Astrocyte (in vitro differentiated cells and primary cell): ENCODE data around the gene CUL1. TPM values are rescaled to one million over a fixed set of nuclear protein-coding genes. Genes with fewer than 3 reads are reported as not detected.

Experiments used
- DNase-seq: peaks from one replicate; pipeline ENCODE4 v3.0.0-alpha.2; 2010; ENCODE audit warnings: low read depth
- FAIRE-seq: peaks from 2 replicates; lab custom pipeline; 2011; peaks lifted over from hg19 to GRCh38; lab: Jason Lieb, UNC
- H2AFZ ChIP-seq: 2 replicates; pipeline ENCODE4 v1.6.0; 2012; ENCODE audit warnings: low read depth, low read length, inconsistent platforms
- H3K27ac ChIP-seq: 2 replicates; pipeline ENCODE4 v1.5.1; 2011; ENCODE audit warnings: low read depth, low read length, inconsistent platforms
- H3K27me3 ChIP-seq: 2 replicates; pipeline ENCODE4 v1.6.0; 2011; ENCODE audit warnings: low read length, inconsistent platforms; ENCODE audit not compliant: insufficient read depth
- H3K36me3 ChIP-seq: 2 replicates; pipeline ENCODE4 v1.5.1; 2011; ENCODE audit warnings: low read length, inconsistent platforms; ENCODE audit not compliant: insufficient read depth
- H3K4me1 ChIP-seq: 2 replicates; pipeline ENCODE4 v1.5.1; 2011; ENCODE audit warnings: low read length, inconsistent platforms; ENCODE audit not compliant: insufficient read depth
- H3K4me2 ChIP-seq: 2 replicates; pipeline ENCODE4 v1.6.0; 2012; ENCODE audit warnings: low read length, inconsistent platforms
- H3K4me3 ChIP-seq: 2 replicates; pipeline ENCODE4 v1.5.1; 2011; ENCODE audit warnings: low read depth, mild to moderate bottlenecking, low read length, inconsistent platforms; ENCODE audit not compliant: insufficient read depth
- H3K79me2 ChIP-seq: 2 replicates; pipeline ENCODE4 v1.6.0; 2012; ENCODE audit warnings: mild to moderate bottlenecking, low read length, inconsistent platforms; ENCODE audit not compliant: insufficient read depth
- H3K9ac ChIP-seq: 2 replicates; pipeline ENCODE4 v1.6.0; 2012; ENCODE audit warnings: mild to moderate bottlenecking, low read length, inconsistent platforms
- H3K9me3 ChIP-seq: 2 replicates; pipeline ENCODE4 v1.5.1; 2012; ENCODE audit warnings: low read depth, mild to moderate bottlenecking, low read length, inconsistent platforms; ENCODE audit not compliant: insufficient read depth
- H4K20me1 ChIP-seq: 2 replicates; pipeline ENCODE4 v1.6.0; 2012; ENCODE audit warnings: low read length, inconsistent platforms; ENCODE audit not compliant: insufficient read depth
- H3K27ac Mint-ChIP-seq: one replicate; pipeline ENCODE4 v1.8.0; 2021; ENCODE audit warnings: mild to moderate bottlenecking, mixed read lengths; ENCODE audit not compliant: unreplicated experiment
- H3K27me3 Mint-ChIP-seq: one replicate; pipeline ENCODE4 v1.8.0; 2021; ENCODE audit warnings: low read depth, mixed read lengths; ENCODE audit not compliant: unreplicated experiment
- H3K36me3 Mint-ChIP-seq: one replicate; pipeline ENCODE4 v1.8.0; 2021; ENCODE audit warnings: low read depth, mixed read lengths; ENCODE audit not compliant: unreplicated experiment
- H3K4me1 Mint-ChIP-seq: one replicate; pipeline ENCODE4 v1.8.0; 2021; ENCODE audit warnings: low read depth, mixed read lengths; ENCODE audit not compliant: unreplicated experiment
- H3K4me3 Mint-ChIP-seq: one replicate; pipeline ENCODE4 v1.8.0; 2021; ENCODE audit warnings: mild to moderate bottlenecking, moderate library complexity, mixed read lengths; ENCODE audit not compliant: unreplicated experiment
- H3K9me3 Mint-ChIP-seq: one replicate; pipeline ENCODE4 v1.8.0; 2021; ENCODE audit warnings: mild to moderate bottlenecking, mixed read lengths; ENCODE audit not compliant: unreplicated experiment
- CTCF ChIP-seq: IDR thresholded peaks from 2 replicates; pipeline ENCODE4 v1.5.1; 2011; ENCODE audit warnings: low read depth, mild to moderate bottlenecking, inconsistent platforms, low read length, moderate library complexity; ENCODE audit not compliant: insufficient read depth
- EZH2 ChIP-seq: IDR thresholded peaks from 2 replicates; pipeline ENCODE4 v1.6.1; 2012; ENCODE audit warnings: mild to moderate bottlenecking, low read length, inconsistent platforms; ENCODE audit not compliant: insufficient read depth
- total RNA-seq: library from RNA; stranded (reverse); gene quantifications from 2 replicates; pipeline ENCODE4 v1.2.1, GENCODE V29; 2021

CUL1 gene
- total RNA-seq, 1 donor from 2014 or later: 60.2 TPM

- Mint-ChIP-seq H3K9me3 (peaks cover 7% of the 10 kb centered on the region), H3K4me1 (peaks cover 4% of the 10 kb centered on the region), H3K27ac (no peak overlapping the region), H3K27me3 (no peaks in the 10 kb centered on the region), H3K4me3 (no peak overlapping the region), H3K36me3 (no peaks in the 10 kb centered on the region)
- TF ChIP-seq CTCF (no peak), EZH2 (no peak)
- Histone ChIP-seq H3K4me2 (no peak overlapping the region), H3K4me3 (no peak overlapping the region), H3K27ac (no peak overlapping the region), H4K20me1 (no peaks in the 10 kb centered on the region), H2AFZ (no peak overlapping the region), H3K36me3 (no peaks in the 10 kb centered on the region), H3K4me1 (no peaks in the 10 kb centered on the region), H3K9ac (no peak overlapping the region), H3K9me3 (no peaks in the 10 kb centered on the region), H3K27me3 (no peaks in the 10 kb centered on the region), H3K79me2 (no peaks in the 10 kb centered on the region)
- DNase-seq (no peak), FAIRE-seq (no peak)
Observed at GRCh38 chr7:148672041-148672440, 26.7 kb upstream of the CUL1 start.

GRCh38 chr7:148674689-148675088 lies 24.0 kb upstream of the CUL1 start:
- no peak overlapping the region for H3K27ac ChIP-seq
- peaks cover 4% of the 10 kb centered on the region for H3K4me1 Mint-ChIP-seq
- H3K36me3 Mint-ChIP-seq: no peaks in the 10 kb centered on the region
- H3K9ac ChIP-seq: no peak overlapping the region
- H4K20me1 ChIP-seq: no peaks in the 10 kb centered on the region
- no peaks in the 10 kb centered on the region for H3K27me3 Mint-ChIP-seq
- TF ChIP-seq EZH2 (no peak), CTCF (no peak)
- no peaks in the 10 kb centered on the region for H3K27me3 ChIP-seq
- FAIRE-seq: no peak
- H3K36me3 ChIP-seq: no peaks in the 10 kb centered on the region
- H3K4me2 ChIP-seq: no peak overlapping the region
- DNase-seq: no peak
- H3K9me3 ChIP-seq: no peaks in the 10 kb centered on the region
- no peaks in the 10 kb centered on the region for H3K79me2 ChIP-seq
- no peak overlapping the region for H2AFZ ChIP-seq
- peaks cover 7% of the 10 kb centered on the region for H3K9me3 Mint-ChIP-seq
- no peak overlapping the region for H3K4me3 ChIP-seq
- no peak overlapping the region for H3K27ac Mint-ChIP-seq
- no peaks in the 10 kb centered on the region for H3K4me1 ChIP-seq
- no peak overlapping the region for H3K4me3 Mint-ChIP-seq

- Mint-ChIP-seq H3K27ac (no peak overlapping the region), H3K27me3 (no peaks in the 10 kb centered on the region), H3K9me3 (peaks cover 8% of the 10 kb centered on the region), H3K36me3 (no peaks in the 10 kb centered on the region), H3K4me1 (no peaks in the 10 kb centered on the region), H3K4me3 (no peak overlapping the region)
- Histone ChIP-seq H3K27ac (no peak overlapping the region), H3K4me3 (no peak overlapping the region), H2AFZ (no peak overlapping the region), H4K20me1 (no peaks in the 10 kb centered on the region), H3K9ac (no peak overlapping the region), H3K4me2 (no peak overlapping the region), H3K27me3 (no peaks in the 10 kb centered on the region), H3K9me3 (no peaks in the 10 kb centered on the region), H3K36me3 (no peaks in the 10 kb centered on the region), H3K79me2 (no peaks in the 10 kb centered on the region), H3K4me1 (no peaks in the 10 kb centered on the region)
- TF ChIP-seq EZH2 (no peak), CTCF (no peak)
- FAIRE-seq (no peak), DNase-seq (no peak)
Observed at GRCh38 chr7:148676291-148676690, 22.4 kb upstream of the CUL1 start.
